ENCODE results near the gene PHKA1. TPM values are rescaled to one million over a fixed set of nuclear protein-coding genes. Genes with fewer than 3 reads are reported as not detected.

The PHKA1 gene
- total and polyA plus RNA-seq, 2 donors from 2014 or later, result 2.6 to 3.4 TPM

DNA sequence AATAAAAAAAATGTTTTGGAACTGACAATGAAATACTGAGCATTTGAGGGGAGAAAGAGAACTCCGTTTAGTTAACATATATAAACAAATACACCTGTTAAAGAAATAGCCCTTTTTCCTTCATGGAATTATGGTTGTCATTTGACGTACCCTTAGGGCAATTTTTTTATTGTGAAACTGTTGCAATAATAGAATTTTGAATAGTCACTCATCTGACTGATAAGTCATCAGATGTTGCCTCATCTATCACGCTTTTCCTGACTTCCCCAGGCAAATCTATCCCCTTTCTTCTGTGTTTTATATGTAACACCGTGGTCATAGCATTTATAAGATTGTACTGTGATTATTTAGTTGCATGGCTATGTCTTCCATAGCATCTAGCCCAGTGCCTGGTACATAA lies 72.5 kb downstream of the PHKA1 start:
- intact Hi-C loops (cut with DNase I), result no loop called here
- Histone ChIP-seq H3K27me3 (ENCODE audit: control insufficient read depth, insufficient read depth, low read length) (no peaks in the 10 kb centered on the region), H3K4me1 (ENCODE audit: control insufficient read depth in 2 of 3, insufficient read depth in 2 of 3, low read depth in 1 of 3, low read length in 3 of 3) (no peaks in the 10 kb centered on the region), H3K4me3 (ENCODE audit: low read length in 3 of 3) (no peak overlapping the region), H3K27ac (ENCODE audit: low read depth in 2 of 2, low read length in 2 of 2) (no peak overlapping the region), H3K9ac (ENCODE audit: low read length in 3 of 3) (no peak overlapping the region), H3K9me3 (ENCODE audit: control insufficient read depth in 2 of 3, insufficient read depth in 1 of 3, low read length in 3 of 3) (no peaks in the 10 kb centered on the region), H3K36me3 (ENCODE audit: control insufficient read depth in 2 of 3, insufficient read depth in 3 of 3, low read length in 3 of 3) (no peaks in the 10 kb centered on the region)
- TF ChIP-seq, protein P1, sequence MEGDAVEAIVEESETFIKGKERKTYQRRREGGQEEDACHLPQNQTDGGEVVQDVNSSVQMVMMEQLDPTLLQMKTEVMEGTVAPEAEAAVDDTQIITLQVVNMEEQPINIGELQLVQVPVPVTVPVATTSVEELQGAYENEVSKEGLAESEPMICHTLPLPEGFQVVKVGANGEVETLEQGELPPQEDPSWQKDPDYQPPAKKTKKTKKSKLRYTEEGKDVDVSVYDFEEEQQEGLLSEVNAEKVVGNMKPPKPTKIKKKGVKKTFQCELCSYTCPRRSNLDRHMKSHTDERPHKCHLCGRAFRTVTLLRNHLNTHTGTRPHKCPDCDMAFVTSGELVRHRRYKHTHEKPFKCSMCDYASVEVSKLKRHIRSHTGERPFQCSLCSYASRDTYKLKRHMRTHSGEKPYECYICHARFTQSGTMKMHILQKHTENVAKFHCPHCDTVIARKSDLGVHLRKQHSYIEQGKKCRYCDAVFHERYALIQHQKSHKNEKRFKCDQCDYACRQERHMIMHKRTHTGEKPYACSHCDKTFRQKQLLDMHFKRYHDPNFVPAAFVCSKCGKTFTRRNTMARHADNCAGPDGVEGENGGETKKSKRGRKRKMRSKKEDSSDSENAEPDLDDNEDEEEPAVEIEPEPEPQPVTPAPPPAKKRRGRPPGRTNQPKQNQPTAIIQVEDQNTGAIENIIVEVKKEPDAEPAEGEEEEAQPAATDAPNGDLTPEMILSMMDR (IDR thresholded peaks at IDR 0.05; ENCODE audit: borderline replicate concordance, extremely low read depth, insufficient read depth), result no peak
- FAIRE-seq (no peak), DNase-seq (no peak)

DNA sequence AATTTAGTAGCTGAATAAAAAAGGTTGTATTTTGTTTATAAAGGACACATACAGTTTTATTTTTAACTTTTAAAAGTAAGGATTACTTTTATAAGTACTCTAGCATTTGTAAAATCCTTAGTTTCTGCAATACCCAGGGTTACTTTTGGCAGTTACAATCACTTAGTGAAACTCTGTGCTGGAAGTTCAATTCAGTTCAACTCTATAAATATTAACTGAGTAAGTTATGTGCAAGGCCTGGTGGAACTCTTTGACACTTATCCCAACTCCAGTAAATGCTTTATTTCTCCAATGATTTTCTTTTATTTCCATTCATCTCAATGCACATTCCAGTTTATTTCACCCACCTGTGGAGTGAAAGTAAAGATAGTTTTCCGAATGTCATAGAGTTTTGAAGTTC lies 78.2 kb downstream of the PHKA1 start:
- Histone ChIP-seq H3K27ac (ENCODE audit: low read depth in 2 of 2, low read length in 2 of 2) (no peak overlapping the region), H3K27me3 (ENCODE audit: control insufficient read depth, insufficient read depth, low read length) (no peaks in the 10 kb centered on the region), H3K4me1 (ENCODE audit: control insufficient read depth in 2 of 3, insufficient read depth in 2 of 3, low read depth in 1 of 3, low read length in 3 of 3) (no peaks in the 10 kb centered on the region), H3K9me3 (ENCODE audit: control insufficient read depth in 2 of 3, insufficient read depth in 1 of 3, low read length in 3 of 3) (no peaks in the 10 kb centered on the region), H3K4me3 (ENCODE audit: low read length in 3 of 3) (no peak overlapping the region), H3K9ac (ENCODE audit: low read length in 3 of 3) (no peak overlapping the region), H3K36me3 (ENCODE audit: control insufficient read depth in 2 of 3, insufficient read depth in 3 of 3, low read length in 3 of 3) (no peaks in the 10 kb centered on the region)
- no peak for FAIRE-seq
- DNase-seq, result peak in 1 of 5 donors; percentile 7
- intact Hi-C loops (cut with DNase I), result no loop called here
- TF ChIP-seq, protein P1 (IDR thresholded peaks at IDR 0.05; ENCODE audit: borderline replicate concordance, extremely low read depth, insufficient read depth), result no peak

DNA sequence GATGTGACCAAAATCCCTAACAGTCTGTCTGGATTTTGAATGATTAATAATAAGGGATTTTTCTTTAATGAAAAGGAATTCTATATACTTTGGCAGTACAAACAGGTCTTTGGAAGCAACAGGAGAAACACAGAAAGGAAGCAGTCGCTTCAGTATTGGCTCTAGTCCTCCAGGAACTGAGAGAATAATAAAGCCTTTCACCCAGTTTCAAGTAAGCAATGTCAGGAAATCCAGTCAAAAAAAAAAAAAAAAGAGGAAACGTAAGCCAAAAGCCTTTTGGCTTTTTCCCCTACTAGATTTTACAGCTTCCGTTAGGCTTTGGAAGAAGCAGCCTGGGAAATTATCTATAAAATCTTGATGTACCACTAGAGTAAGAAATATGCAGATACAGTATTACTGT lies 79.8 kb downstream of the PHKA1 start:
- DNase-seq (peak in 1 of 5 donors; percentile 40), FAIRE-seq (peak; percentile 69)
- intact Hi-C loops (cut with DNase I), result no loop called here
- TF ChIP-seq, protein P1 (IDR thresholded peaks at IDR 0.05; ENCODE audit: borderline replicate concordance, extremely low read depth, insufficient read depth), result no peak
- H3K9ac ChIP-seq (ENCODE audit: low read length in 3 of 3), result no peak overlapping the region
- no peak overlapping the region for H3K4me3 ChIP-seq (ENCODE audit: low read length in 3 of 3)
- no peaks in the 10 kb centered on the region for H3K27me3 ChIP-seq (ENCODE audit: control insufficient read depth, insufficient read depth, low read length)
- no peak overlapping the region for H3K27ac ChIP-seq (ENCODE audit: low read depth in 2 of 2, low read length in 2 of 2)
- H3K36me3 ChIP-seq (ENCODE audit: control insufficient read depth in 2 of 3, insufficient read depth in 3 of 3, low read length in 3 of 3), result no peaks in the 10 kb centered on the region
- no peaks in the 10 kb centered on the region for H3K9me3 ChIP-seq (ENCODE audit: control insufficient read depth in 2 of 3, insufficient read depth in 1 of 3, low read length in 3 of 3)
- H3K4me1 ChIP-seq (ENCODE audit: control insufficient read depth in 2 of 3, insufficient read depth in 2 of 3, low read depth in 1 of 3, low read length in 3 of 3), result no peaks in the 10 kb centered on the region

DNA sequence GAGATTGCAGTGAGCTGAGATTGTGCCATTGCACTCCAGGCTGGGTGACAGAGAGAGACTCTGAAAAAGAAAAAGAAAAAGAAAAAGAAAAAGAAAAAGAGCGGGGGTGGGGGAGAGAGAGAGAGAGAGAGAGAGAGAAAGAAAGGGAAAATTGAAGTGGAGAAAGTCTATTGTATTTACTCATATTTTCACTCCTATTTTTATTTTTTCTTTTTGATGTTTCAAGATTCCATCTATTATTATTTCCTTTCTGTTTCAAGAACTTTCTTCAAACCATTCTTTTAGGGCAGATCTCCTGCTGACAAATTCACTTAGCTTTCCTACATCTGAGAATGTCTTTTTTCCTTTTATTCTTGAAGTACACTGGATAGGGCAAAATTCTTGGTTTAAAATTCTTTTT lies 83.9 kb downstream of the PHKA1 start:
- H3K9me3 ChIP-seq (ENCODE audit: control insufficient read depth in 2 of 3, insufficient read depth in 1 of 3, low read length in 3 of 3), result no peaks in the 10 kb centered on the region
- no peaks in the 10 kb centered on the region for H3K36me3 ChIP-seq (ENCODE audit: control insufficient read depth in 2 of 3, insufficient read depth in 3 of 3, low read length in 3 of 3)
- no peak overlapping the region for H3K4me3 ChIP-seq (ENCODE audit: low read length in 3 of 3)
- TF ChIP-seq, protein P1 (IDR thresholded peaks at IDR 0.05; ENCODE audit: borderline replicate concordance, extremely low read depth, insufficient read depth), result no peak
- intact Hi-C loops (cut with DNase I), result no loop called here
- no peak overlapping the region for H3K27ac ChIP-seq (ENCODE audit: low read depth in 2 of 2, low read length in 2 of 2)
- FAIRE-seq (no peak), DNase-seq (no peak)
- no peaks in the 10 kb centered on the region for H3K4me1 ChIP-seq (ENCODE audit: control insufficient read depth in 2 of 3, insufficient read depth in 2 of 3, low read depth in 1 of 3, low read length in 3 of 3)
- no peak overlapping the region for H3K9ac ChIP-seq (ENCODE audit: low read length in 3 of 3)
- H3K27me3 ChIP-seq (ENCODE audit: control insufficient read depth, insufficient read depth, low read length), result no peaks in the 10 kb centered on the region
